ENCODE data around the gene OMA1. TPM values are rescaled to one million over a fixed set of nuclear protein-coding genes. Genes with fewer than 3 reads are reported as not detected.

The OMA1 gene
- polyA plus RNA-seq, 2 donors: 10.6 to 19.5 TPM

GRCh38 chr1:58476179-58476578 is 70.3 kb downstream of the OMA1 start:
- Histone ChIP-seq H3K4me1 (ENCODE audit: control insufficient read depth in 2 of 2, insufficient read depth in 2 of 2, low read length in 1 of 2) (no peaks in the 10 kb centered on the region), H3K27me3 (ENCODE audit: control insufficient read depth in 1 of 2, insufficient read depth in 2 of 2, low read length in 2 of 2) (no peaks in the 10 kb centered on the region), H3K4me3 (ENCODE audit: low read depth in 1 of 2, low read length in 2 of 2) (no peak overlapping the region), H3K27ac (ENCODE audit: low read depth in 2 of 2, low read length in 1 of 2) (no peak overlapping the region), H3K36me3 (ENCODE audit: control insufficient read depth in 2 of 2, insufficient read depth in 2 of 2, low read length in 1 of 2) (no peaks in the 10 kb centered on the region), H3K9me3 (ENCODE audit: control insufficient read depth in 2 of 2, insufficient read depth in 1 of 2, low read depth in 1 of 2, low read length in 1 of 2) (peaks cover 0 to 3% of the 10 kb centered on the region in 2 donors)
- WGBS, 2 donors: 85 to 93% methylated on average over 3 of the region's 3 CpGs

GRCh38 chr1:58469476-58469875 is 77.0 kb downstream of the OMA1 start:
- 83% methylated on average over 3 of the region's 3 CpGs for WGBS, 2 donors
- Histone ChIP-seq H3K9me3 (ENCODE audit: control insufficient read depth in 2 of 2, insufficient read depth in 1 of 2, low read depth in 1 of 2, low read length in 1 of 2) (peaks cover 3% of the 10 kb centered on the region in 2 donors), H3K27ac (ENCODE audit: low read depth in 2 of 2, low read length in 1 of 2) (no peak overlapping the region), H3K27me3 (ENCODE audit: control insufficient read depth in 1 of 2, insufficient read depth in 2 of 2, low read length in 2 of 2) (no peaks in the 10 kb centered on the region), H3K36me3 (ENCODE audit: control insufficient read depth in 2 of 2, insufficient read depth in 2 of 2, low read length in 1 of 2) (peaks cover 0 to 3% of the 10 kb centered on the region in 2 donors), H3K4me3 (ENCODE audit: low read depth in 1 of 2, low read length in 2 of 2) (no peak overlapping the region), H3K4me1 (ENCODE audit: control insufficient read depth in 2 of 2, insufficient read depth in 2 of 2, low read length in 1 of 2) (no peaks in the 10 kb centered on the region)

GRCh38 chr1:58469016-58469415 is 77.5 kb downstream of the OMA1 start:
- no peak overlapping the region for H3K27ac ChIP-seq (ENCODE audit: low read depth in 2 of 2, low read length in 1 of 2)
- peaks cover 3% of the 10 kb centered on the region in 2 donors for H3K9me3 ChIP-seq (ENCODE audit: control insufficient read depth in 2 of 2, insufficient read depth in 1 of 2, low read depth in 1 of 2, low read length in 1 of 2)
- H3K4me3 ChIP-seq (ENCODE audit: low read depth in 1 of 2, low read length in 2 of 2): no peak overlapping the region
- H3K27me3 ChIP-seq (ENCODE audit: control insufficient read depth in 1 of 2, insufficient read depth in 2 of 2, low read length in 2 of 2): no peaks in the 10 kb centered on the region
- peaks cover 0 to 3% of the 10 kb centered on the region in 2 donors for H3K36me3 ChIP-seq (ENCODE audit: control insufficient read depth in 2 of 2, insufficient read depth in 2 of 2, low read length in 1 of 2)
- no peaks in the 10 kb centered on the region for H3K4me1 ChIP-seq (ENCODE audit: control insufficient read depth in 2 of 2, insufficient read depth in 2 of 2, low read length in 1 of 2)

- 72 to 74% methylated on average over 5 of the region's 5 CpGs for WGBS, 2 donors
- Histone ChIP-seq H3K36me3 (ENCODE audit: control insufficient read depth in 2 of 2, insufficient read depth in 2 of 2, low read length in 1 of 2) (peaks cover 0 to 3% of the 10 kb centered on the region in 2 donors), H3K9me3 (ENCODE audit: control insufficient read depth in 2 of 2, insufficient read depth in 1 of 2, low read depth in 1 of 2, low read length in 1 of 2) (peaks cover 0 to 3% of the 10 kb centered on the region in 2 donors), H3K4me1 (ENCODE audit: control insufficient read depth in 2 of 2, insufficient read depth in 2 of 2, low read length in 1 of 2) (no peaks in the 10 kb centered on the region), H3K27me3 (ENCODE audit: control insufficient read depth in 1 of 2, insufficient read depth in 2 of 2, low read length in 2 of 2) (no peaks in the 10 kb centered on the region), H3K4me3 (ENCODE audit: low read depth in 1 of 2, low read length in 2 of 2) (no peak overlapping the region), H3K27ac (ENCODE audit: low read depth in 2 of 2, low read length in 1 of 2) (no peak overlapping the region)
Observed at GRCh38 chr1:58468612-58469011, 77.9 kb downstream of the OMA1 start.

GRCh38 chr1:58466630-58467241 is 79.8 kb downstream of the OMA1 start:
- 82 to 92% methylated on average over 6 of the region's 6 CpGs for WGBS, 2 donors
- Histone ChIP-seq H3K9me3 (ENCODE audit: control insufficient read depth in 2 of 2, insufficient read depth in 1 of 2, low read depth in 1 of 2, low read length in 1 of 2) (peaks cover 0 to 3% of the 10 kb centered on the region in 2 donors), H3K27me3 (ENCODE audit: control insufficient read depth in 1 of 2, insufficient read depth in 2 of 2, low read length in 2 of 2) (no peaks in the 10 kb centered on the region), H3K4me3 (ENCODE audit: low read depth in 1 of 2, low read length in 2 of 2) (no peak overlapping the region), H3K36me3 (ENCODE audit: control insufficient read depth in 2 of 2, insufficient read depth in 2 of 2, low read length in 1 of 2) (peaks cover 0 to 3% of the 10 kb centered on the region in 2 donors), H3K27ac (ENCODE audit: low read depth in 2 of 2, low read length in 1 of 2) (no peak overlapping the region), H3K4me1 (ENCODE audit: control insufficient read depth in 2 of 2, insufficient read depth in 2 of 2, low read length in 1 of 2) (no peaks in the 10 kb centered on the region)

- H3K4me3 ChIP-seq (ENCODE audit: low read depth in 1 of 2, low read length in 2 of 2): no peak overlapping the region
Observed at GRCh38 chr1:58465825-58466629, 80.5 kb downstream of the OMA1 start.

GRCh38 chr1:58465176-58465575 is 81.3 kb downstream of the OMA1 start:
- Histone ChIP-seq H3K4me1 (ENCODE audit: control insufficient read depth in 2 of 2, insufficient read depth in 2 of 2, low read length in 1 of 2) (no peaks in the 10 kb centered on the region), H3K27ac (ENCODE audit: low read depth in 2 of 2, low read length in 1 of 2) (no peak overlapping the region), H3K36me3 (ENCODE audit: control insufficient read depth in 2 of 2, insufficient read depth in 2 of 2, low read length in 1 of 2) (peaks cover 0 to 3% of the 10 kb centered on the region in 2 donors), H3K9me3 (ENCODE audit: control insufficient read depth in 2 of 2, insufficient read depth in 1 of 2, low read depth in 1 of 2, low read length in 1 of 2) (peaks cover 0 to 3% of the 10 kb centered on the region in 2 donors), H3K4me3 (ENCODE audit: low read depth in 1 of 2, low read length in 2 of 2) (no peak overlapping the region), H3K27me3 (ENCODE audit: control insufficient read depth in 1 of 2, insufficient read depth in 2 of 2, low read length in 2 of 2) (no peaks in the 10 kb centered on the region)
- WGBS, 2 donors: 77 to 79% methylated on average over 6 of the region's 6 CpGs

More at GRCh38 chr1:58465825-58466629, 80.5 kb downstream of the OMA1 start:
- Histone ChIP-seq H3K27me3 (ENCODE audit: control insufficient read depth in 1 of 2, insufficient read depth in 2 of 2, low read length in 2 of 2) (no peaks in the 10 kb centered on the region), H3K9me3 (ENCODE audit: control insufficient read depth in 2 of 2, insufficient read depth in 1 of 2, low read depth in 1 of 2, low read length in 1 of 2) (peaks cover 0 to 3% of the 10 kb centered on the region in 2 donors), H3K36me3 (ENCODE audit: control insufficient read depth in 2 of 2, insufficient read depth in 2 of 2, low read length in 1 of 2) (peaks cover 0 to 3% of the 10 kb centered on the region in 2 donors), H3K4me1 (ENCODE audit: control insufficient read depth in 2 of 2, insufficient read depth in 2 of 2, low read length in 1 of 2) (no peaks in the 10 kb centered on the region), H3K27ac (ENCODE audit: low read depth in 2 of 2, low read length in 1 of 2) (no peak overlapping the region)
- WGBS, 2 donors: 57 to 73% methylated on average over 13 of the region's 13 CpGs

GRCh38 chr1:58460469-58460868 is 86.1 kb downstream of the OMA1 start:
- no peaks in the 10 kb centered on the region for H3K36me3 ChIP-seq (ENCODE audit: control insufficient read depth in 2 of 2, insufficient read depth in 2 of 2, low read length in 1 of 2)
- no peak overlapping the region for H3K27ac ChIP-seq (ENCODE audit: low read depth in 2 of 2, low read length in 1 of 2)
- H3K4me1 ChIP-seq (ENCODE audit: control insufficient read depth in 2 of 2, insufficient read depth in 2 of 2, low read length in 1 of 2): no peaks in the 10 kb centered on the region
- no peak overlapping the region for H3K4me3 ChIP-seq (ENCODE audit: low read depth in 1 of 2, low read length in 2 of 2)
- H3K27me3 ChIP-seq (ENCODE audit: control insufficient read depth in 1 of 2, insufficient read depth in 2 of 2, low read length in 2 of 2): no peaks in the 10 kb centered on the region
- H3K9me3 ChIP-seq (ENCODE audit: control insufficient read depth in 2 of 2, insufficient read depth in 1 of 2, low read depth in 1 of 2, low read length in 1 of 2): no peaks in the 10 kb centered on the region
- WGBS, 2 donors: 35 to 65% methylated on average over 2 of the region's 2 CpGs

- H3K27ac ChIP-seq (ENCODE audit: low read depth in 2 of 2, low read length in 1 of 2): no peak overlapping the region
- no peak overlapping the region for H3K4me3 ChIP-seq (ENCODE audit: low read depth in 1 of 2, low read length in 2 of 2)
- 71 to 100% methylated on average over 1 of the region's 1 CpG for WGBS, 2 donors
- H3K4me1 ChIP-seq (ENCODE audit: control insufficient read depth in 2 of 2, insufficient read depth in 2 of 2, low read length in 1 of 2): no peaks in the 10 kb centered on the region
- no peaks in the 10 kb centered on the region for H3K27me3 ChIP-seq (ENCODE audit: control insufficient read depth in 1 of 2, insufficient read depth in 2 of 2, low read length in 2 of 2)
- no peaks in the 10 kb centered on the region for H3K9me3 ChIP-seq (ENCODE audit: control insufficient read depth in 2 of 2, insufficient read depth in 1 of 2, low read depth in 1 of 2, low read length in 1 of 2)
- no peaks in the 10 kb centered on the region for H3K36me3 ChIP-seq (ENCODE audit: control insufficient read depth in 2 of 2, insufficient read depth in 2 of 2, low read length in 1 of 2)
Observed at GRCh38 chr1:58459911-58460310, 86.6 kb downstream of the OMA1 start.
